NCI-H1417 treated with DMSO at 0.1 percent for 48 hours (cell line): ENCODE data around the gene GLT1D1.

Experiments used
- DNase-seq: peaks from one replicate; lab custom pipeline; 2025; lab: John Stamatoyannopoulos, UW

GLT1D1 gene

GRCh38 chr12:128914908-128915563, 61.8 kb downstream of the GLT1D1 start:
- DNase-seq, result no peak

GRCh38 chr12:128916425-128916824, 63.1 kb downstream of the GLT1D1 start:
- DNase-seq, result no peak

GRCh38 chr12:128918481-128919260, 65.4 kb downstream of the GLT1D1 start:
- no peak for DNase-seq

DNA sequence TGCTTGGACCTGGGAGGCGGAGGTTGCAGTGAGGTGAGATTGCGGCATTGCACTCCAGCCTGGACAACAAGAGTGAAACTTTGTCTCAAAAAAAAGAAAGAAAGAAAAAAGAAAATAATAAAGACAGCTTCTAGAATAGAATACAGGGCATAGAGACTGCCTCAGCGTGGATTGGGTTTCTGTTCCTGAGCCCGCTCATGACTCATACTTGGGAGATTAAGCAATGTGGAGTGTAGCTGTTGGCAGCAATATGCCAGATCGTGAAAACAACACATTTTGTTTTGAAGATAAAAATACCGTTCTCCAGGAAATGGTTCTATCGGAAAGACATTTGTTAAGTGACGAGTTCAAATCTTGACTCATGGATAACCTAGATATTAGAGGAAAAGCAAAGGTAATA, 67.2 kb downstream of the GLT1D1 start:
- no peak for DNase-seq

DNA sequence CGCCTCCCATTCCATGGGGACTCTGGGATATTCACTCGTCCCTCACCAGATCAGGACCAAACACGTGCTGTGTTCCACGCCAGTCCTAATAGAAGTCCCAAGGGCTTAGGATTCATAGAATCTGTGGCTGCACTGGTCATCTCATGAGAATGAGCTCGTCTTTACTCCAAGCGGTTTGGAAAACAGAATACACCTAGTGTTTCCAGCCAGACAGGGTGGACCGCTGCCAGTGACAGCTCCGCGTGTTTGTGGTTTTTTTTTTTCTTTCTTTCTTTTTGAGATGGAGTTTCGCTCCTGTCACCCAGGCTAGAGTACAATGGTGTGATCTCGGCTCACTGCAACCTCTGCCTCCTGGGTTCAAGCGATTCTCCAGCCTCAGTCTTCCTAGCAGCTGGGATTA, 75.1 kb downstream of the GLT1D1 start:
- DNase-seq, result no peak

GRCh38 chr12:128929057-128929456, 75.8 kb downstream of the GLT1D1 start:
- no peak for DNase-seq

- peak; percentile 63 for DNase-seq
These were observed 77.3 kb downstream of the GLT1D1 start for GRCh38 chr12:128930606-128931005.

DNA sequence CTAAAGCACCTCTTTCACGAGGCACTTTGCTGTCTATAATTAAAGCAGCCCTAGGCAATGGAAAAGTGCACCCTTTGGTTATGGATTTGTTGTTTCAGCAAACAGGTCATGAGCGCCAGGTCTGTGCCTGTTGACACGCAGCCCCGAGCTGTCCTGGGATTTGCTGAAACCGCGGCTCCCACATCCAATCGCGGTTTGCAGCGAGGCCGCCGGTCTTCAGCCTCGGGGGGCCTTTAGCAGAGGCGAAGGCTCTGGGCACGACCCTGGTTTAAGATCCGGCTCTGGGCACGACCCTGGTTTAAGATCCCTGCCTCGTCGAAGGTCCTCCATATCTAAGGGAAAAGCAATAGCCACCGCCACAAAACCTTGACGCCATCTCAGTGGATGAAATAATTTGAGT, 79.2 kb downstream of the GLT1D1 start:
- DNase-seq, result peak; percentile 44

DNA sequence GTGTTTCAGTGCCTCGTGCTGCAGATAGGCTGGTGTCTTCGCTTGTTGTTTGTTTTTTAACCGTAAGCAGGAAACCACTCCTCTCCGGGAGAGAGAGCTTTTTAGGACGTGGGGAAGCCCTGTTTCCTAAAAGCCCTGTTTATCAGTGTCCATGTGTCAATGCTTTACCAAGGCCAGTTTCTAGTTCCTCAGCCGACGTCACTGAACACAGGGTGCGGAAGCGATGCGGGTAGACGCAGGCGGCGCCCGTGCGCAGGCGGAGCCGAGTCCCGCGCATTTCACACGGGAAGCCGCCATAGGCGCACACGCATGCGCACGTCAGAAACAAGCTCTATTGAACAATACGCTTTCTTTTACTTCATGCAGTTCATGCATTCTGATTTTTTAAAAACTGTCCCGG, 79.8 kb downstream of the GLT1D1 start:
- DNase-seq, result peak; percentile 59

DNA sequence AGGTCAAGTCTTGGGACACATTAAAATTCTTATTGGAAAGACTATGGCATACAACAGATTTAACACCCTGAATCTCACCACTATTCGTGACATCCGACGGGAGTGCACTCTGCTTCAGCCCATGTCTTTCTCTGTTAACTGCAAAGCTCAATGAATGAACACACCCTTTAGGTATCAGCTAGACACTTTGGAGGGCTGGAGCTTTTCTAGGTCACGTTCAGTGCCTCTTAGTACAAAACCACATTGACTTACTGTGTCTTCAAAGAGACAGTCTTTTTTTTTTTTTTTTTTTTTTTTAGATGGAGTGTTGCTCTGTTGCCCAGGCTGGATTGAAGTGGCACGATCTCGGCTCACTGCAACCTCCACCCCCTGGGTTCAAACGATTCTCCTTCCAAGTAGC, 80.6 kb downstream of the GLT1D1 start:
- DNase-seq, result no peak

DNA sequence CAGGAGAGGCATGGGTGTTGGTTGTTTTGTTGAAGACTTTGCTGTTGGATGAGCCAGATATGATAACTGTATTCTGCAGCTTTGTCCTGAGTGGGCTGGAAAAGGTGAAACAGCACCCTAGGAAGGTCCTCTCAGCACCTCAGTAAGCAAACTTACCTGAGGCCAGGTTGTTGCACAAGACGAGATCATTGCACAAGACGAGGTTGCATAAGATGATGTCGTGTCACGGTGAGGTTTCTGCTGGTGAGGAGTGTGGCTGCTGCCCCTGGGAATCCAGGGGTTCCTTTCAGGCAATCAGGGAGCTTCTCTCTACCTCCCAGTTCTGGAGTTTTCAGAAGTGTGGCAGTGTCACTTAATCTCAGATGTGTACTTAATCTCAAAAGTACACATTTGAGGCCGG, 85.6 kb downstream of the GLT1D1 start:
- DNase-seq, result no peak

GRCh38 chr12:128940090-128940888, 87.0 kb downstream of the GLT1D1 start:
- DNase-seq, result no peak

GRCh38 chr12:128940974-128941373, 87.7 kb downstream of the GLT1D1 start:
- DNase-seq, result no peak

- peak; percentile 71 for DNase-seq
These were observed 89.7 kb downstream of the GLT1D1 start for GRCh38 chr12:128942960-128943477.

DNA sequence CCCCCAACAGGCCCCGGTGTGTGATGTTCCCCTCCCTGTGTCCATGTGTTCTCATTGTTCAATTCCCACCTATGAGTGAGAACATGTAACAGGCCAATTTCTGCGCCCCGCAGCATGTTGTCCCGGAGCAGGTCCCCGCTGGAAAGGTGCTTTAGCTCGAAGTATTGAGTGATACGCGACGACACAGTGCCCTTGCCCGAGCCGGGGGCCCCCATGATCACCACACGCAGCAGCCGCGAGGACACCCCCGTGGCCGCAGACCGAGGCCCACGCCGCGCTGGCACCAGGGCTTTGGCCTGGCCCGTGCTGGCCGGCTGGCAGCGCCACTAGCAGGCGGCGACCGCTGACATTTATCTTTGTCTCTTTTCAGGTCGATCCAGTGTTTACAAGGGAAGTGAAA, 91.7 kb downstream of the GLT1D1 start:
- no peak for DNase-seq

GRCh38 chr12:128947209-128947608, 93.9 kb downstream of the GLT1D1 start:
- DNase-seq, result no peak

- no peak for DNase-seq
These were observed 95.8 kb downstream of the GLT1D1 start for GRCh38 chr12:128949086-128949485.

- DNase-seq, result no peak
These were observed 98.2 kb downstream of the GLT1D1 start for GRCh38 chr12:128951448-128951847.

DNA sequence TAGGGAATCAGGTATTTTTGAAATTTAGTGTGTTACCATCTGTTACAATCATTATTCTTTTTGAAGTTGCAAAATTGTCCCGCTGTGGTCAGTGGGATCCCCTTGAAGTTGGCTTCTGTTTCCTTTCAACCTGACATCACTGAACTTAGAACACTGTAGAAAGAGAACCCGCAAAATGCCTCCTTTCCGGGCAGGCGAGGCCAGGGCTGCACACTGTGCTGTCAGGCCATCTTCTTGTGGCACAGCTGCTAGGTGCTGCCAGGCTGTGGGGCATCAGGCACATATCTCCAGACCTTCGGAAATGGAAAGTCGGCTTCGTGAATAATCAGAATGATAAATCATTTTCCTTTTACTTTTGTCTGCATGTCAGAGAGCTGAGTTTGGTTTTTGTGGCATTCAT, 103.5 kb downstream of the GLT1D1 start:
- DNase-seq, result no peak

- DNase-seq, result no peak
These were observed 106.6 kb downstream of the GLT1D1 start for GRCh38 chr12:128959901-128960300.

- DNase-seq, result no peak
These were observed 108.1 kb downstream of the GLT1D1 start for GRCh38 chr12:128961308-128961902.

- no peak for DNase-seq
These were observed 108.7 kb downstream of the GLT1D1 start for GRCh38 chr12:128961957-128962356.
